Neural crest cell (in vitro differentiated cells): ENCODE data around the gene PPP2R2B. TPM values are rescaled to one million over a fixed set of nuclear protein-coding genes. Genes with fewer than 3 reads are reported as not detected.
A peak's percentile ranks its signal among the peaks of the same experiment; 100 is the strongest.

ENCODE experiments used
- DNase-seq: peaks from one replicate; pipeline ENCODE4 v3.0.0; 2021; ENCODE audit warnings: low read depth, mixed read lengths, low spot score
- H3K27ac Mint-ChIP-seq: one replicate; pipeline ENCODE4 v1.8.0; 2021; ENCODE audit warnings: mild to moderate bottlenecking, mixed read lengths; ENCODE audit not compliant: unreplicated experiment
- H3K27me3 Mint-ChIP-seq: 2 replicates; pipeline ENCODE4 v1.8.0; 2021; ENCODE audit warnings: low read depth, mild to moderate bottlenecking, mixed read lengths
- H3K36me3 Mint-ChIP-seq: 2 replicates; pipeline ENCODE4 v1.8.0; 2021; ENCODE audit warnings: low read depth, mild to moderate bottlenecking, mixed read lengths
- H3K4me1 Mint-ChIP-seq: 2 replicates; pipeline ENCODE4 v1.8.0; 2021; ENCODE audit warnings: mixed read lengths
- H3K4me3 Mint-ChIP-seq: one replicate; pipeline ENCODE4 v1.8.0; 2021; ENCODE audit warnings: mild to moderate bottlenecking, mixed read lengths
- H3K9me3 Mint-ChIP-seq: 2 replicates; pipeline ENCODE4 v1.8.0; 2021; ENCODE audit warnings: mixed read lengths
- CTCF ChIP-seq: fragments of 200-600 bp; sonication (generic); conservative IDR thresholded peaks from 2 replicates; pipeline ENCODE4 v1.5.0; 2021; ENCODE audit warnings: antibody characterized with exemption, mild to moderate bottlenecking
- long read RNA-seq: library from polyadenylated mRNA; unstranded; transcript quantifications from one replicate; pipeline ENCODE4 v2.0.0, GENCODE V29; 2020
- total RNA-seq: library from RNA; stranded (reverse); gene quantifications from 2 replicates; pipeline ENCODE4 v1.2.1, GENCODE V29; 2021

PPP2R2B gene
- total RNA-seq, result 4.1 and 4.9 TPM in 2 replicates
- long read RNA-seq, transcript PPP2R2B-205 (10 exons, 2,262 nt), result major isoform, 6 of 13 reads
- long read RNA-seq, partial matches to known transcripts, result 3 of 13 reads
- long read RNA-seq, other reads (novel, unspliced or antisense), result 3 of 13 reads

- TF ChIP-seq CTCF, result no peak
- no peaks in the 10 kb centered on the region for H3K9me3 Mint-ChIP-seq
- peak; percentile 58 for DNase-seq
- peak within 1 kb of the TSS; percentile 92 for H3K4me3 Mint-ChIP-seq
- no peak within 1 kb of the TSS for H3K27ac Mint-ChIP-seq
- H3K36me3 Mint-ChIP-seq, result no peaks in the 10 kb centered on the region
- peaks cover 50% of the 10 kb centered on the region for H3K27me3 Mint-ChIP-seq
- peaks cover 4% of the 10 kb centered on the region for H3K4me1 Mint-ChIP-seq
Measured at GRCh38 chr5:146878476-146879172, at the start of gene PPP2R2B. Gene PPP2R2B, minus strand, starts transcription at chr5:146878757.

GRCh38 chr5:146924132-146924531 is 45.6 kb upstream of the PPP2R2B start:
- Mint-ChIP-seq H3K27ac (no peak overlapping the region), H3K4me1 (peaks cover 5% of the 10 kb centered on the region), H3K4me3 (no peak overlapping the region), H3K27me3 (peaks cover 7% of the 10 kb centered on the region), H3K36me3 (no peaks in the 10 kb centered on the region), H3K9me3 (no peaks in the 10 kb centered on the region)
- no peak for DNase-seq
- TF ChIP-seq CTCF, result no peak

- Mint-ChIP-seq H3K27ac (no peak overlapping the region), H3K27me3 (peaks cover 7% of the 10 kb centered on the region), H3K4me3 (no peak overlapping the region), H3K36me3 (no peaks in the 10 kb centered on the region), H3K9me3 (no peaks in the 10 kb centered on the region), H3K4me1 (peaks cover 11% of the 10 kb centered on the region)
- no peak for DNase-seq
- no peak for TF ChIP-seq CTCF
Measured at GRCh38 chr5:146921225-146921624, 42.7 kb upstream of the PPP2R2B start.

- peaks cover 7% of the 10 kb centered on the region for H3K27me3 Mint-ChIP-seq
- TF ChIP-seq CTCF, result no peak
- H3K36me3 Mint-ChIP-seq, result no peaks in the 10 kb centered on the region
- no peaks in the 10 kb centered on the region for H3K9me3 Mint-ChIP-seq
- peaks cover 11% of the 10 kb centered on the region for H3K4me1 Mint-ChIP-seq
- peak overlapping the region; percentile 60 for H3K27ac Mint-ChIP-seq
- no peak for DNase-seq
- no peak overlapping the region for H3K4me3 Mint-ChIP-seq
Measured at GRCh38 chr5:146920351-146920881, 41.9 kb upstream of the PPP2R2B start.

GRCh38 chr5:146919304-146919703 is 40.7 kb upstream of the PPP2R2B start:
- Mint-ChIP-seq H3K36me3 (no peaks in the 10 kb centered on the region), H3K4me3 (no peak overlapping the region), H3K4me1 (peaks cover 11% of the 10 kb centered on the region), H3K9me3 (no peaks in the 10 kb centered on the region), H3K27me3 (peaks cover 7% of the 10 kb centered on the region), H3K27ac (no peak overlapping the region)
- peak; percentile 20 for DNase-seq
- no peak for TF ChIP-seq CTCF
